Ovary (tissue), 3 donors: ENCODE results near the gene MCTP1.

Source experiments
- EP300 ChIP-seq: sonication (generic); formaldehyde crosslinking; IDR thresholded peaks from one replicate; pipeline ENCODE4 v1.6.1; 2017; ENCODE audit warnings: antibody characterized with exemption
- TF ChIP-seq, protein P1 (sequence below), 3 donors: fragments of 450-650 bp in 2 of 3; fragments of 200-600 bp in 1 of 3; IDR thresholded peaks; one replicate each; pipeline versions ENCODE4 v1.5.1 to v1.8.0; 2016 to 2022; ENCODE audit warnings: antibody characterized with exemption in 3 of 3, mild to moderate bottlenecking in 1 of 3
- donor health status: DM: no; HTN: no; CAD: no.

DNA sequence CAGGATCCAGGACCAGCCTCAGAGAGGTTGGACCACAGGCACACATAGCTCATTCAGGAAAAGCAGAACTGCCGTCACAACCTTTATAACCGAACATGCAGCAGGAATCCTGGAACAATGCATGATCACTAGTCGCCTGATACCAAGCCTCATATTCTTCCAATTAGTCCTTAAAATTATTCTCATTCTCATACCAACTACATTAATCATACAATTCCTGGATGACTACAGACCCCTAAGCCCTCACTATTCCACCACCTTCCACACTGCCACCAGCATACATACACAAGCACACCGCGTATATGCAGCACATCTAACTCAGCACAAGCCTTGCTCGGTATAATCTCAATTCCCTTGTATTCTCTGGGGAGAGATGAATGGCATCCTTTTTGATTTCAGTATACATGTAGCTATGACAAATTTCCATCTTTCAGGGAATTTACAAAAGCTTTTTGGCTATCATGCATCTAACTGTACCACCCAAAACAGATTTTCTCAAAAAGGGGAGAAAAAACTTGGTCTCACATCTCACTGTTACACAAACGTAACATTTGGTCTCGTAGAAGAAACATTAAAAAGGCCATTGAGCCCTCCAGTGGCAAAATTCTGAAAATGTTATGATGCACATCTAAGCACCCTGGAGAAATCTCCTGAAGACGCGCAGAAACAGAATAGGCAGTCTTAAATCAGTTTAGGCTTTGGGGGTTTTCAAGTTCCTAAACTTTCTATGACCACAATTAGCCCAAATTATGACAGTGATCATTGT, 46.2 kb downstream of the MCTP1 start:
- TF ChIP-seq, protein P1, sequence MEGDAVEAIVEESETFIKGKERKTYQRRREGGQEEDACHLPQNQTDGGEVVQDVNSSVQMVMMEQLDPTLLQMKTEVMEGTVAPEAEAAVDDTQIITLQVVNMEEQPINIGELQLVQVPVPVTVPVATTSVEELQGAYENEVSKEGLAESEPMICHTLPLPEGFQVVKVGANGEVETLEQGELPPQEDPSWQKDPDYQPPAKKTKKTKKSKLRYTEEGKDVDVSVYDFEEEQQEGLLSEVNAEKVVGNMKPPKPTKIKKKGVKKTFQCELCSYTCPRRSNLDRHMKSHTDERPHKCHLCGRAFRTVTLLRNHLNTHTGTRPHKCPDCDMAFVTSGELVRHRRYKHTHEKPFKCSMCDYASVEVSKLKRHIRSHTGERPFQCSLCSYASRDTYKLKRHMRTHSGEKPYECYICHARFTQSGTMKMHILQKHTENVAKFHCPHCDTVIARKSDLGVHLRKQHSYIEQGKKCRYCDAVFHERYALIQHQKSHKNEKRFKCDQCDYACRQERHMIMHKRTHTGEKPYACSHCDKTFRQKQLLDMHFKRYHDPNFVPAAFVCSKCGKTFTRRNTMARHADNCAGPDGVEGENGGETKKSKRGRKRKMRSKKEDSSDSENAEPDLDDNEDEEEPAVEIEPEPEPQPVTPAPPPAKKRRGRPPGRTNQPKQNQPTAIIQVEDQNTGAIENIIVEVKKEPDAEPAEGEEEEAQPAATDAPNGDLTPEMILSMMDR (IDR thresholded peaks at IDR 0.05) = no peak
- TF ChIP-seq EP300 = no peak
